ENCODE measurements around the gene LAPTM5.

- TF ChIP-seq CTCF (IDR thresholded peaks at IDR 0.05), result peak; percentile 57 to 95 (median 83)
- TF ChIP-seq POLR2A (IDR thresholded peaks at IDR 0.05), result no peak
These were observed 49.9 kb downstream of the LAPTM5 start for GRCh38 chr1:30707412-30708360.

Measured in thyroid gland (tissue), 4 donors.